Measurements from ENCODE around the gene SMG6.

The SMG6 gene

DNA sequence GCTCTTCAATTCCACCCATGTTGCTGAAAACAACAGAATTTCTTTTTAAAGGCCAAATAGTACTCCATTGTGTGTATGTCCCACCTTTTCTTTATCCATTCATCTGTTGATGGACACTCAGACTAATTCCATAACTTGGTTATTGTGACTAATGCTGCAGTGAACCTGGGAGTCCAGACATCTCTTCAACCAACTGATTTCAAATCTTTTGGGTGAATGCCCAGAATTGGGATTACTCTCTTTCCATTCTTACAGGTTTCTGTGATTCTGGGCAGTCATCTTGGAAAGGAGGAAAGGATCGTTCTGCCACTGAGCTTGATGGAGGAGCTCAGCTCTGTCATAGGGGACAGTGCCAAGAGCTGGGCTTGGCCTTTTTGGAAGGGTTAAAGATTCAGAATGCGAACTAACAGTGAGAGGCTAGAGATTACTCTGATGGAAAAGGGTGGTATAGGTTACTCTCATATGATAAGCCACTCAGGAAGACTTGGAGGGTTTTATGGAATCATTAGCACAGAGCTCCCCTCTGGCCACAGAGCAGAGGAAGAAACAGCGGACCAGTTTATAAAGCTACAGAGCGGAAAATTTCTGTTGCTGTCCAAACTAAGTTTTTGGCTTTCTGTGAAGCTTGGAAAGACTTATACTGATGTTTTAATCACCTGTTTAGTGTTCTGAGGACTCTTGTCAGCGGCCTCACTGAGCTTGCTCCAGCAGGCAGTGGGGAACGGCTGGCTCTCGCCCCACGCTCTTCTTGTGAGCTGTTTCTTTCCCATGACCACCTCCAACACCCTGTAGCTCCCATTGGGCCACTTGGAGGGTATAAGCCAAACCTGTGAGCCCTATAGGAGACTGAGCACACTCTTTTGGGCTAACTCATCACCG lies 200.4 kb downstream of the SMG6 start:
- DNase-seq (ENCODE audit: low spot score) = no peak

DNA sequence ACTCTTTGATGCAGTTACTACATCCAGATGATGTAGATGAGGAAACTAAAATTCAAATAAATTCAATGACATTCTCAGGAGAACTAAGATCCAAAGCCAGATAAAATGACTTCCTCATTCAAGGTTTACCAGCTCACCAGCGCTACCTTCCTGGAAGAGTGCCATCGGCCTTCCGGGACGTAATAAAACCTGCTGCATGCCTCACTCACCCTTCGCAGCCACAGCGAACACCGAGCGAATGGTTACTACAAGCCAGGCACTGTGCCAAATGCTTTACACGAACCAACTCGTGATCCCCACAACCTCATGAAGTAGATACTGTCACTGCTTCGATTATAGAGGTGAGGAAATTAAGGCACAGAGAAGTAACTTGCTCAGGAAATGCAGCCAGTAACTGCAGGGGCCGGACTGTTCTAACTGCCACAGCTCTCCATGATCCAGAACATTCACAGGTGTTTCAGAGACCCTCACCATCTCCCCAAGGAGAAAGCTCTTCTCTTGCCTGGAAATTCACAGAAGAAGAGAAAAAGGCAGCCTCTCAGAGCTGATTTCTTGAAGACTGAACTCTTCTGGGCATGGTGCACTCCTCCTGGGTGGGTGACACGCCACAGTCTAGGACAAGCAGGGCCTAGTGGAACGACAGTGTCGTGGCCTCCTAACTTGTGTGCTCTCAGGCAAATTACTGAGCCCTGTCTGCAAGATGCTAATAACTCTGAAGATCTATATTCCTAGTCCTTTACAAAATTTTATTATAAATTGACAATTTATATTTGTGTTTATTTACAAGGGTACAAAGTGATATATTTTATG lies 201.9 kb downstream of the SMG6 start:
- no peak for DNase-seq (ENCODE audit: low spot score)

DNA sequence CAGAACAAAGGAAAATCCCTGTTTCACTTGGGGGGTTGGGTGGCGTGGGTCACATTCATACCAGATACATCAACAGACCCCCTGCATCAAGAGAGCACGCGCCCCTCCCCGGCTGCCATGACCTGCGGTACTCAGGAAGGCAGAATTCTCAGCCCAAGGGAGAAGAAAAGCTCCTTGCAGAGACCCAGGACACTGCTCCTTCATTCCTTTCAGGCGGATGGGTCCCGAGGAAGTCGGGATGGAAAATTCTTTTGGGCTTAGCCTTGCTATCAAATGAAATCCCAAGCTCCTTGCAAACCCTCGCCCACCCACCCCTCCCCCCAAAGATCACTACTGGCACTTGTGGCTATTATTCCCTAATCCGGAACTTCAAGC lies 208.1 kb downstream of the SMG6 start:
- no peak for DNase-seq (ENCODE audit: low spot score)

DNA sequence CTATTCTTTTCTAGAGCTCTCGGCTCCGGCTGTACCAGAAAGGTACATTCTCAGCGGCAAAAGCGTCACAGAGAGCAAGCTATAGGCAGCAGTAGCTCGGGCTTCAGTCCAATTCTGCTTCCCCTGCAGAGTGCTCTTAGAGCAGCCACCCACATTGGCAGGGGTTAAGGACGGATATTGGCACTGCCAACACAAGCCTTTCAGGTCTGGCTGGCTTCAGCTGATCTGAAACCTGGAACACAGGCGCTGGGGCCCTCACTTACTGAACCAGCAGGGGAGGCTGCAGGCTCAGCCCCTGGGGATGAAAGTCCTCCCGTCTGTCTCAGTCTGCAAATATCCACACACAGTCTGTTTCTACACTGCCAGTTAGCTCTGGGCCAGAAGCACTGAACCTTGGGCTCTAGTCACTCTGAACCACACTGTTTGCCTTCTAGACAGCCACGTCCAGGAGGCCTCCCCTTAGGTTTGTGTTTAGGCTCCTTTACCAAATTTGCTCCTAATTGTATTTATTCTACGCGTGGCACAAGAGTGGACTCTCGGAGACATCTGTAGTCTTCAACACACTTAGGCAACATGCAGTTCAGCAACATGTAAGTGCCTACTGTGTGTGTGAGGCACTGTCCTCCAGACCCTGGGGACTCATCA lies 208.6 kb downstream of the SMG6 start:
- no peak for DNase-seq (ENCODE audit: low spot score)

DNA sequence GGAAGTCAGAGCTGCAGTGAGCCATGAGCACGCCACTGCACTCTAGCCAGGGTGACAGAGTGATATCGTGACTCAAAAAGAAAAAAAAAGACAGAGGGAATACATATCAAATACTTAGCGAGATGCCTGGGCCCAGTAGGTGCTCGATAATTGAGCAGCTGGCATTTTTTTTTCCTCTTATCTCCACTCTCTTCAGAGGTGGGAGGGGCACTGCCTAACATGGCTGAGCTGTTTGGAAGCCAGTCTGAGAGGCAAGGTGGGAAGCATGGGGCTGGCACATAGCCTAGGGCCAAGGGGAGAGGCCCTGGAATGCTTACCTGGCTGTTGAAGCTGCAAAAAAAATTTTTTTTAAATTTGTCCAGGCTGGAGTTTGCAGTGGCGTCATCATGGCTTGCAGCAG lies 210.2 kb downstream of the SMG6 start:
- no peak for DNase-seq (ENCODE audit: low spot score)

DNA sequence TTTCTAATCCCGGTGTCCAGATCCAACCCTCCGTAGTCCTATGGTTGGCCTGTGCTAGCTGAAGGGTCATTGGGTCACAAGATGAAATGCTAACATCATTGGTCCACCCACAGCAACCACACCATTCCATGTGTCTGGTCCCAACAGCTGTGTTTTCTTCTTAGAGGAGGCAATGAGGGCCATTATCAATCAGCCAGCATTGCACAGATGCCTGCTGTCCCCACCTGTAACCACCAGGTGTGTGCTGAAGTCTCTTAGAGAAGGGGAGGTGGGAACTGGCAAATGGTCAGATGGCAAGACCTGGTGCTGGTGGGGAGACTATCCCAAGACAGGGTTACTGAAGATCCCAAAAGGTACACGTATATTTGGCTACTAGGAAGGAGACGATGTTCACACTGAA lies 211.3 kb downstream of the SMG6 start:
- DNase-seq (ENCODE audit: low spot score) = no peak

DNA sequence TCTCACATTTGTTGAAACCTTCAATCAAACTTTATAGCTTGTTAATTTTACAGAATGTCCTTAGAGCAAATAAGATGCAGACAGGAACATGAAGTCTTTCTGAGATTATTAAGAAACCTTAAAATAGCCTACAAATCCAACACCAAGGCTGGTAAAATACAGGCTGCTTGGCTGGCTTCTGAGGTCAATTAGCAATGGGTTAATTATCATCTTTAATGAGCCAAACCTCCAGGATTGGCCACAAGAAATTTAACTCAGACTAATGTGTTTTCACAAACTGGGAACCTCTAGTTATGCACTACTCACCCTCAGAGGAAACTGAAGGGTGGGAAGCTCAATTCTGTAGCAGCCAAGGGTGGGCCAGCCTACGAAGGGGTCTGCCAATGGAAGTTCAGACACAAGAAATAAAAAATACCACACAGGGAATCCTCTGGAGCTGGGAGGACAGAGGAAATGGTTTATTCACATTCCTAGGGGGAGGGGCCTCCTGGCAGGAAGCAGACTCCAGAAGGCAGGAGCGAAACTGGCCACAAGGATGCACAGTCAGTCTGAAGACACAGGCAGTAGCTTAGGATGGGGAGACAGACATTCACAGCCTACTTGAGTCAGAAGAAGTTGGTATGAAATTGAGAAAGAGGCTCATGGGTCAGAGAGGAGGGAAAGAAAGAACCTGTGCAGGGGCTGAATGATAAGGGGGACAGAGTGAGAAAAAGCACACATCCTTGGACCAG lies 212.6 kb downstream of the SMG6 start:
- no peak for DNase-seq (ENCODE audit: low spot score)

DNA sequence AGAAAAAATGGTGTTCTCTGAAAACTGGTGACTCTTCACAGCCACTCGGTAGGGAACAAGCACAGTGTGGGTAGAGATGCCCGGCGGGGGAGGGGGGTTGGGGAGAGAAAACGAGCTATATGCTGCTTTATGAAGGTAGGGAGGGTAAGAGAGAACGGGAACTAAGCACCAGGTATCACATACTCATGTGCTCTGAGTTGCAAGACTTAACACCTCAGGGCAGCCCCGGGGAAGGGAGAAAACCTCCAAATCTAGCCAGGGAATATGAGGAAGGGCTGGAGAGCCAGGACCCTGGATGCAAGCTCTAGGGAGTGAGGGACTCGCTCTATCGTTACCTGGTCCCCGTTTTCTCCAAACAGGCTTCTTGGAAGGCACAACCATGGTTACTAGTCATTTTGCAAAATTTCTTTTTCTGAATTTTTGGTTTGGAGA lies 213.4 kb downstream of the SMG6 start:
- DNase-seq (ENCODE audit: low spot score) = no peak

DNA sequence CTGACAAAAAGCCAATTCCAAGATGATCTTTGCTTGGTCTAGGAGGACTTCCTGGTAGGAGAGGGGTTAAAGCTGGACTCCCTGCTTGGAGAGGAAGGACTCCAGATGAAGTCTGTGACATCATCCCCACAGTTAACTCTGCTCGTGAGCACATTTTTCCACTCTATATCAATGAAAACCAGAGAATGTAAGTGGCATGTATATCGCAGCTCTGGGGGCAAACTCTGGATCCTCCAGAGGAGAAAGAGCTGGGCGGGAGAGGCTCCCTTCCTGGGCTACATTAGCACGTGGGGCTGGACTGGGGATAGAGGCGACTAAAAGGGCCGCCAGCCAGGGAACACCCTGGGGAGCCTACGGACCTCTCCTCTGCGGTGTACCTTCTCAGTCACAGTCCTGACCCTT lies 214.6 kb downstream of the SMG6 start:
- no peak for DNase-seq (ENCODE audit: low spot score)

DNA sequence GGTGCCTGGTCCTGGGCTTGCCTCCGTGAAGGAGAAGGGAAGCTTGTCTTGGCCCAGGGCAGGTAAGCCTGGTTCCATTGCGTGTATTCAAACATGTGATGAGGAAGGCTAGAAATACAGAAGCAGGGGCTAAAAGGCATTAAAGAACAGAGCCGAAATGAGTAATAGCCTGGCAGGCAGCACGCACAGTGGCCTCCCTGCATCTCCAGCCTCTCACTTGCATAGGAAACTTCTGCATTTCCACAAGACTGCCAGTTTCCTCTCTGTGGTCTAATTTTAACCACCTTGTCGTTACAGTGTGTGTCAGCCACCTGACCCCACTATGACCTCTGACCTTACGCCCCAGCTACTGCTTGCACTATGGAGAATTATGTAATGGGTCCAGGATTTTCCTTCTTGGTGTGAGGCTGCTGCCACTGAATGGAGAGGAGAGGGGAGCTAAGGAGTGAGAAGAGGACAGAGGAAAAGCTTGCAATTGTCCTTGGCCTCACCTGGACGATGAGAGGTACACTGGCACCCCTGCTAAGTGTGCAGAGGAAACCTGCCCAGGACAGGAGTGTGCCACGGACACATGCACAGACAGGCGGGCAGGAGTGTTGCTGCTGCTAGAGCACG lies 215.9 kb downstream of the SMG6 start:
- DNase-seq (ENCODE audit: low spot score) = no peak

DNA sequence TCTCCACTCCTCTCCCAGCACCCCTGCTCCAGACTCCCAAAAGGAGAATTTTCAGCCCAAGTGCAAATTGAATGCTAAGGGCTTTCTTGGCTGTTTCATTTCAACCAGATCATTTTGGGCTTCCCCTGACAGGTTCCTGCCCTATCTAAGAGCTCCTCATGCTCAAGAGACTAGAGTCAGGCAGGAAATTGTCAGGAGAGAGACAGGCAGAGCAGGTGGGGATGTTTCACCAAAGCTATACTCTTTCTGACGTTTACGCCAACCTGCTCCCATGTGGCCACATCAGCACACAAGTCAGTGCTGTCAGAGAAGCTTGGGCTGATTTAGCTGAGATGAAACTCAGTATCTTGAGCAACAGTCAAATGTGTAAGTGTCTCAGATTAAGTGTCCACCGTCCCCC lies 217.3 kb downstream of the SMG6 start:
- DNase-seq (ENCODE audit: low spot score) = no peak

DNA sequence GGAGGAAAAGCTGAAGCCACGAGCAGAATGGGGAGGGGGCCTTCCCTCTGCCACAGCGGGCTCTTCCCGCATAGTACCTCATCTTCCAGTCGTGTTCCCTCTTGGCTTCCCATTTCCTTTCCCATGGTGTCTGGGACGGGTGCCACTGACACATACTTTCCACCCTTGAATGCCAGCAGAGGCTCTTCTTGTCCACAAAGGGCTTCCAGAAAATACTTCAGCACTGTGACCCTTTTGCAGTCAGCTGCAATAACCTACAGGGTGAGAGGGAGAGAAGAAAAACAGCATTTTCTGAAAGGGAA lies 218.0 kb downstream of the SMG6 start:
- DNase-seq (ENCODE audit: low spot score) = no peak

DNA sequence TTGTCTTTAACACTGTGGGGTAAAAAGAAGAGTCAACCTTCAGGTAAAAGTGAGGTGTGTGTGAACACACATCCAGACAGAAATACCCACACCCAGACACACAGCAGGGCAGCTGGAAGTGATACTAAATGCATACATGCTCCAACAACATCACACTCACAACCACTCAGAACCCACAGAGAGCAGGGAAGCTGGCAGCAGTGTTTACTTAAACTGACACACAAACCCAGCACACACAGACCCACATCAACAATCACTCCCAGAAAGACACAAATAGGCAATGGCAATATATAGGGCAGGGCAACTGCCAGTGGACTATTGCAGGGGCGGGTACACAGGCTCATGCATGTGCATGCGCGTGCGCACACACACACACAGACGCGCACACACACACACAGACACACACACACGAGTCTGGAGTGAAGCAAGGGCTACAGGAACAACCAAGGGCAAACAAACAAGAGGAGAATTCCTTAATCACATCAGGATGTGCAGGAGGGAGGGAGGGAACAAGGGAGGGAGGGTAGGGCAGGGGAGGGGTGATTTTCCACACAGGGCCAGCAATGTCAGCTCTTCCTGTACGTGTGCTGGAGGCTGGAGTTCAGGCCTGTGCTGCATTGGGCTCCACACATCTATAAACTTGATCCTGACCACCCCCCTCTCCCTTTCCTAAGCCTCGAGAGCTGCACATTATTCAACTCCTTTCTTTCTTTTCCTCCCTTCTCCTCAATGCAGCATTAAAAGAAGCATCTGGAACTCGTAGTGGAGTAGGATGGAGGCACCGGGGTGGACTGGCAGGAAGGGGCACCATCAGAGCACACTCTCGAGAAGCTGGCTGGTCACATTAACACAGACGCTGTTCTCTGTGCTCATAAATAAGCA lies 218.6 kb downstream of the SMG6 start:
- DNase-seq (ENCODE audit: low spot score) = no peak

DNA sequence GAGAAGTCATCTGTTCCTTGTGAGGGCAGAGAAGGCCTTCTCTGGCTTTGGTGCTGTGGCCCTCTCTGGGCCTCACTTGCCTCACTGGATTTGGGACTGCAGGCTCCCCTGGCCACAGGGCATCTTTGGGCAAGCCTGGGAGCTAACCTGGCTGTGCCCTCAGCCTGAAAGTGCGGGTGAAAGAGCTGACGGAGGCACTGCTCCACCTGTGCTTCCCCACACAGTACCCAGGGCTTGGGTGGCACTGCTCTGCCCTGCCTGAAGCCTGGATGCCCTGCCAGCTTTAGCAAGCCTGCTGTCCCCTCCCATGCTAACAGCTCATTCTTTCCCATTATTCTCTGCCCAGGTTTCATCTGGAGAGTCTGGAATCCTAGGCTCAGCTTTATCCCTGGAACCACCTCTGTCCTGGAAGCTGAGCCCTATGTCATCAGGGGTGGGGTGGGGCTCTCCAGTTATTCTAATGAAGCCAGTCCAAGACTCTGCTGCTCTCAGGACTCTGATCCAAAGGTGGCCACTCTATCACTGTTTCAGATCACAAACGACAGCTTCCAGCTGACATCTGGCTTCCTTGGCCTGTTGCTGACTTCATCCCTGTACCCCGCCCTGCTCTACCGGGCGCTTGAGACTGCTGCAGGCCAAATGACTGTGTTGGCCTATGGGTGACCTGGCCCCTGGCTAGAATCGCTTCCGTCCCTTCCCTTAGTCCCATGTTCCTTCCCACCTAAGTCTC lies 219.4 kb downstream of the SMG6 start:
- no peak for DNase-seq (ENCODE audit: low spot score)

DNA sequence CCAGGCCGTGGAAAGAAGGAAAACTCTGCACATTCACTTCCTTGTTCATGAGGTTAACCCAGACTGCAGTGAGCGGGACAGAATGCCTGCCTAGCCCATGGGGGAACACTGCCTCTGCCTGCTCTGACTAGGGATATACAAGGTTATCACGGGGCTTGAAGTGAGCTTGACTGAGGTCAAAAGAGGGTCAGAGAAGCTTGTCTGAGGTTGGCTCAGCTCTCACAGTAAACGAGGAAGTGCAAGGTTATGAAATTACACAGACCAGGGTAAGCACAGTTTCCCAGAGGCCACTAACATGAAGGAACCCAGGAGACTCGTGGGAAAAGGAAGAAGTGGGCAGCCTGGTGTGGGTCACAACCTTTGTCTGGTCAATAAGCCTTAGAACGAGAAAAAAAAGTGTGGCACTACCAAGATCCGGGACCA lies 220.0 kb downstream of the SMG6 start:
- no peak for DNase-seq (ENCODE audit: low spot score)

DNA sequence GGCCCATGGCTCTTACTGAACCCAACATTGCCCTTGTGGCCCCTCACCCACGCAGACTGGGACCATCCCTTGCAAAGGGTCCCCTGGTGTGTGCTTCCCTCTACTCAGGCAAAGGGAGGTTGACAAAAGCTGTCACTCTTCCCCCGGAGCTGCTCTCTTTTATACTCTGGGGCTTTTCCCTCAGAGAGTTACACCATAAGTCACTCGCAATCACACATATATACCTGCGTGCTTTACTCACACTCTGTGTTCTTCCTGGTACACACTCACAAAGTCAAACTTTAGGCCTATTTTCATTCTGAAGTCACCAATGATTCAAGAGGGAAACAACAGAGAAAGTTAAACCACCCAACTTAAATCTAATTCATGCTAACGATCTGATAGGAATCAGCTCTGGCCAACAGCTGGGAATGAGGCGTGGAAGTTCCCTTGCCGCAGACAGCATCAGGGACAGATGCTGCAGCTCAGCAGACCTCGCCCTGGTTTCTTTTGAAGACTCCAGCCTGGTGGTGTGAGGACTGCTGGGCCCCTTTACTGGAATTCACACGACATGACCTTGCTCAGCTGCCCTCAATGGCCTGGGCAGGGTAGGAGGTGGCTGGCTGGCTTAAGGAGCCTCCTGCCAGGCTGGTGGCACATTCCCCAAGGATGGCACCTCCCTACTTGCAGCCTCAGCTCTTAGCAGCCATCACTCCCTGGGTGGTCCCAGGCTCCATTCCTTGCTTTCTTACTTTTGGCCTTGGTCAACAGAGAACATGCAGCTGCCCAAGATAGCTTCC lies 221.4 kb downstream of the SMG6 start:
- DNase-seq (ENCODE audit: low spot score) = no peak

DNA sequence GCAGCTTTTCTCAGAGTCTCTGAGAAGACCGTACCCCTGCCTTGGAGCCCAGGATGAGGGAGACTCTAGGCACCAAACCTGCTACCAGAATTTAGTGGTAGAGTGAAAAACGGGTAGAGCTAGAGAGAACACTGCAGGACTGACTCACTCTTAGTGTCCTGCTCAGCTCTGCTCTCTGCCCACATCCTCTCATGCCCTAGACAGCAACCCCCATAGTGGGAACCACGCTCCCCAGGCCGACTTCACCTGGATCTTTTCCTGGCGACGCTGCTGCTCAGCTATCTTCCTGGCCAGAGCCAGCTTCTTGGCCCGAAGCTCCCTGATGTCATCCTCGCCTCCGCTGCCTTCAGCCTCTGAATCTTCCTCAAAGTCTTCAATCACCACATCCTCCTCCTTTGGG lies 222.0 kb downstream of the SMG6 start:
- peak; percentile 26 for DNase-seq (ENCODE audit: low spot score)

DNA sequence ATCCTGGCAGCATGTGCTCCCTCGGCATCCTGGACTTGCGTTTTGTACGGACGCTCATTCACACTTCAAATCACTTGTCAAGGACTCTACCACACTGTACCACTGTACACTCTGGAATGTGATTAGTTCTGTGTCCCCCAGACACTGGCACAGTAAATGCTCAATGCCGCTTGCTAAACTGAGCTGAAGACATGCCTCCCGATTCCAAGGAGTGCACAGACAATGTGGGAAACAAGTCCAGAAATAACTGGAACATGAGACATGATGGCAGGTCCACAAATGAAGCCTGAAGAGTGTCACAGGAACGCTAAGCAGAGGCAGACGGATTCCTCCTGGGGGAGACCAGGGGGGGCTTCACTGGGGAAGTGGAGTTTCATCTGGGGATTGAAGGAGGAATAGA lies 226.5 kb downstream of the SMG6 start:
- no peak for DNase-seq (ENCODE audit: low spot score)

Measured in left forelimb (tissue), 1 donor.